Endothelial cell of umbilical vein (primary cell): ENCODE results near the gene HNRNPH2. TPM values are rescaled to one million over a fixed set of nuclear protein-coding genes. Genes with fewer than 3 reads are reported as not detected.

Source experiments
- BruUV-seq: library from RNA; stranded (reverse); fragments of 400-500 nt; replicated peaks from 2 replicates; lab custom pipeline; 2021; lab: Mats Ljungman, UMichigan
- CTCF ChIA-PET: fragments of 300-600, 350-600 bp; sonication (Branson Sonifier 250); formaldehyde crosslinking; loops from one replicate; lab custom pipeline; 2021; ENCODE audit warnings: antibody characterized with exemption, inconsistent platforms; lab: Charles Lee
- POLR2A ChIA-PET: fragments of 300-600, 350-600 bp; sonication (Branson Sonifier 250); formaldehyde crosslinking; loops from one replicate; lab custom pipeline; 2021; ENCODE audit warnings: antibody characterized with exemption, inconsistent platforms; lab: Charles Lee
- DNase-seq: peaks from one replicate; pipeline ENCODE4 v3.0.0-alpha.2; 2011; ENCODE audit warnings: low read depth, low spot score
- FAIRE-seq: peaks from 2 replicates; lab custom pipeline; 2011; peaks lifted over from hg19 to GRCh38; lab: Jason Lieb, UNC
- H2AFZ ChIP-seq: 2 replicates; pipeline ENCODE4 v1.6.0; 2012; ENCODE audit warnings: low read depth, low read length, control low read depth, inconsistent platforms
- H3K27ac ChIP-seq: 2 replicates; pipeline ENCODE4 v1.5.1; 2011; ENCODE audit warnings: low read depth, mild to moderate bottlenecking, control low read depth, low read length, moderate library complexity; ENCODE audit not compliant: insufficient read depth
- H3K27me3 ChIP-seq, 2 experiments: 2 replicates each; pipeline versions ENCODE4 v1.6.0 to v1.6.1; 2011; ENCODE audit warnings: low read length in 2 of 2, mixed read lengths in 1 of 2; ENCODE audit not compliant: control insufficient read depth in 2 of 2, insufficient read depth in 2 of 2
- H3K36me3 ChIP-seq, 2 experiments: 2 replicates in 1 of 2; 3 replicates in 1 of 2; pipeline ENCODE4 v1.5.1; 2011; ENCODE audit warnings: low read length in 2 of 2, mild to moderate bottlenecking in 1 of 2, moderate library complexity in 1 of 2; ENCODE audit not compliant: control insufficient read depth in 2 of 2, insufficient read depth in 2 of 2; ENCODE audit errors: extremely low read depth in 1 of 2
- H3K4me1 ChIP-seq: 3 replicates; pipeline ENCODE4 v1.5.1; 2011; ENCODE audit warnings: mild to moderate bottlenecking, low read length; ENCODE audit not compliant: control insufficient read depth, insufficient read depth; ENCODE audit errors: extremely low read depth
- H3K4me2 ChIP-seq: 2 replicates; pipeline ENCODE4 v1.6.1; 2011; ENCODE audit warnings: low read length, control low read depth, mixed read lengths; ENCODE audit not compliant: insufficient read depth
- H3K4me3 ChIP-seq, 3 experiments: fragments of 200-600 bp in 1 of 3; sonication (generic), shearing (Covaris generic) in 1 of 3; replicated peaks in 1 of 3; 2 replicates each; pipeline ENCODE4 v1.5.1; 2011 to 2016; ENCODE audit warnings: control low read depth in 3 of 3, low read length in 3 of 3, mild to moderate bottlenecking in 2 of 3, inconsistent platforms in 1 of 3, low read depth in 1 of 3, moderate library complexity in 1 of 3; ENCODE audit not compliant: insufficient read depth in 1 of 3
- H3K79me2 ChIP-seq: 2 replicates; pipeline ENCODE4 v1.6.0; 2012; ENCODE audit warnings: low read length, inconsistent platforms; ENCODE audit not compliant: control insufficient read depth, insufficient read depth
- H3K9ac ChIP-seq: replicated peaks from 2 replicates; pipeline ENCODE3; 2011; ENCODE audit warnings: low read length, control low read depth; ENCODE audit not compliant: insufficient read depth; ENCODE audit errors: extremely low read depth
- H3K9me1 ChIP-seq: replicated peaks from 3 replicates; pipeline ENCODE4 v1.6.0; 2011; ENCODE audit warnings: mild to moderate bottlenecking, low read length; ENCODE audit not compliant: control insufficient read depth, insufficient read depth; ENCODE audit errors: extremely low read depth
- H3K9me3 ChIP-seq: replicated peaks from 2 replicates; pipeline ENCODE4 v1.5.1; 2012; ENCODE audit warnings: low read length, inconsistent platforms; ENCODE audit not compliant: control insufficient read depth, insufficient read depth
- H4K20me1 ChIP-seq: replicated peaks from 2 replicates; pipeline ENCODE3; 2011; ENCODE audit warnings: mild to moderate bottlenecking, low read length; ENCODE audit not compliant: control insufficient read depth, insufficient read depth; ENCODE audit errors: extremely low read depth
- EZH2 ChIP-seq: IDR thresholded peaks from 2 replicates; pipeline ENCODE4 v1.6.1; 2012; ENCODE audit warnings: borderline replicate concordance, low read depth, mild to moderate bottlenecking, moderate library complexity, low read length, inconsistent platforms; ENCODE audit not compliant: severe bottlenecking
- FOS ChIP-seq: IDR thresholded peaks from 2 replicates; pipeline ENCODE4 v1.6.1; 2011; ENCODE audit warnings: mild to moderate bottlenecking, low read length, moderate library complexity, borderline replicate concordance; ENCODE audit not compliant: insufficient read depth
- JUN ChIP-seq: IDR thresholded peaks from 2 replicates; pipeline ENCODE4 v1.6.1; 2011; ENCODE audit warnings: borderline replicate concordance, low read depth; ENCODE audit not compliant: insufficient read length, insufficient read depth
- MAX ChIP-seq: IDR thresholded peaks from 2 replicates; pipeline ENCODE4 v1.6.1; 2011; ENCODE audit not compliant: insufficient read depth, insufficient read length
- POLR2A ChIP-seq: IDR thresholded peaks from 2 replicates; pipeline ENCODE4 v1.6.1; 2012; ENCODE audit warnings: low read depth, mild to moderate bottlenecking, control low read depth, low read length
- dilution Hi-C: fragments of 300-500 bp; cut with MboI; formaldehyde crosslinking; loops from one replicate; pipeline ENCODE4 v1.15.0; 2019; ENCODE audit warnings: low sequenced_read_pairs; ENCODE audit not compliant: extremely low pct_ligation_motif_present
- intact Hi-C: fragments of 100-400 bp; cut with micrococcal nuclease; formaldehyde crosslinking; loops from one replicate; pipeline ENCODE4 v1.10.0; 2022
- polyA plus RNA-seq, 4 experiments: library from polyadenylated mRNA; depleted of rRNA in 3 of 4; stranded (reverse) in 3 of 4; unstranded in 1 of 4; fragments of >200 nt; gene quantifications; 2 replicates each; pipeline versions ENCODE4 v1.2.1 to v1.2.3, GENCODE V29; 2011 to 2012; ENCODE audit warnings: missing spikeins in 1 of 4
- total RNA-seq: library from RNA; stranded (reverse); gene quantifications from 2 replicates; pipeline ENCODE4 v1.2.3, GENCODE V29; 2021
- TF ChIP-seq, protein P1 (sequence below), 2 donors: IDR thresholded peaks; 1 replicate in 1 of 2; 2 replicates in 1 of 2; pipeline ENCODE4 v1.5.1; 2011; ENCODE audit warnings: low read length in 2 of 2, mild to moderate bottlenecking in 2 of 2, moderate library complexity in 2 of 2, control low read depth in 1 of 2, inconsistent platforms in 1 of 2, low read depth in 1 of 2; ENCODE audit not compliant: insufficient read depth in 1 of 2; ENCODE audit errors: extremely low read depth in 1 of 2

Gene HNRNPH2
- total and polyA plus RNA-seq, 2 donors (not counting 3 experiments of a cell fraction or from before 2014, with no cell fraction given) = 29.3 to 59.1 TPM

- Histone ChIP-seq H3K9me3 (no peaks in the 10 kb centered on the region), H3K27me3 (no peaks in the 10 kb centered on the region), H3K36me3 (no peaks in the 10 kb centered on the region), H4K20me1 (no peaks in the 10 kb centered on the region), H3K4me3 (no peak within 1 kb of the TSS), H3K4me1 (no peaks in the 10 kb centered on the region), H3K27ac (no peak within 1 kb of the TSS), H2AFZ (no peak within 1 kb of the TSS), H3K9me1 (no peaks in the 10 kb centered on the region), H3K9ac (no peak within 1 kb of the TSS), H3K4me2 (no peak within 1 kb of the TSS), H3K79me2 (peaks cover 1% of the 10 kb centered on the region)
- DNase-seq (no peak), FAIRE-seq (no peak)
- TF ChIP-seq JUN (no peak), FOS (no peak), MAX (no peak), POLR2A (no peak), EZH2 (no peak)
- TF ChIP-seq, protein P1, sequence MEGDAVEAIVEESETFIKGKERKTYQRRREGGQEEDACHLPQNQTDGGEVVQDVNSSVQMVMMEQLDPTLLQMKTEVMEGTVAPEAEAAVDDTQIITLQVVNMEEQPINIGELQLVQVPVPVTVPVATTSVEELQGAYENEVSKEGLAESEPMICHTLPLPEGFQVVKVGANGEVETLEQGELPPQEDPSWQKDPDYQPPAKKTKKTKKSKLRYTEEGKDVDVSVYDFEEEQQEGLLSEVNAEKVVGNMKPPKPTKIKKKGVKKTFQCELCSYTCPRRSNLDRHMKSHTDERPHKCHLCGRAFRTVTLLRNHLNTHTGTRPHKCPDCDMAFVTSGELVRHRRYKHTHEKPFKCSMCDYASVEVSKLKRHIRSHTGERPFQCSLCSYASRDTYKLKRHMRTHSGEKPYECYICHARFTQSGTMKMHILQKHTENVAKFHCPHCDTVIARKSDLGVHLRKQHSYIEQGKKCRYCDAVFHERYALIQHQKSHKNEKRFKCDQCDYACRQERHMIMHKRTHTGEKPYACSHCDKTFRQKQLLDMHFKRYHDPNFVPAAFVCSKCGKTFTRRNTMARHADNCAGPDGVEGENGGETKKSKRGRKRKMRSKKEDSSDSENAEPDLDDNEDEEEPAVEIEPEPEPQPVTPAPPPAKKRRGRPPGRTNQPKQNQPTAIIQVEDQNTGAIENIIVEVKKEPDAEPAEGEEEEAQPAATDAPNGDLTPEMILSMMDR (IDR thresholded peaks at IDR 0.05; ENCODE audit: extremely low read depth in 1 of 2, insufficient read depth in 1 of 2, low read depth in 1 of 2, low read length in 2 of 2) = no peak
- intact Hi-C loops = no loop called here
- dilution Hi-C loops = no loop called here
- POLR2A ChIA-PET = no interaction called here
- BruUV-seq = no TSS peak
- CTCF ChIA-PET = no interaction called here
These were observed 22.1 kb upstream of the HNRNPH2 start, which contains the start of gene BTK for GRCh38 chrX:101385795-101386541. Gene BTK (minus strand): TSS chrX:101386191. CDS start chrX:101375284, 10,907 bp downstream.
